Measurements from ENCODE around the gene FFAR1.
"Not testable (repeated sequence)": the region's sequence is repeated elsewhere in the genome, so short reads cannot be mapped to it uniquely, and the experiment has no call there.

FFAR1 gene

DNA sequence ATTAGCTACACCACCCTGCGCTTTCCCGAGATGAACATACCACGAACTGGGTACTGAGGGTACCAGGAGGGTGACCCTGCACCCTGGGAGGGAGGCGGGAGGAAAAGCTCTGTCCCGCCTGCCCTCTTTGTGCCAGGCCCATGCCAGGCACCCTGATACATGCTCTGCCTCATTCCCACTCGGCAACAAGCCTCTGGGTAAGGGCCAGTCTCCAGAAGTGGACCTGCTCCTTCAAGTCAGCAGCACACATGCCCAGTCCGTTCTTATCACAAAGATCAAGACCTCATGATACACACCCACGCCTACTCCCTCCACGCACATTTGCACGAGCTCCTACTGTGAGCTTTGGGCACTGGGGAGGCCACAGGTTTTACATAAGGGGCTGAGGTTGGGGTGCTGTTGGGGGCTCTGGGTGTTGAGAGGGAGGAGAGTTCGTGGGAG is 2.0 kb upstream of the FFAR1 start:
- DNase-seq: no peak

- DNase-seq: peak; percentile 72
Observed at GRCh38 chr19:35346193-35347052, 1.3 kb upstream of the FFAR1 start.

- no peak for DNase-seq
Observed at GRCh38 chr19:35347930-35348298, 212 bp downstream of the FFAR1 start.

DNA sequence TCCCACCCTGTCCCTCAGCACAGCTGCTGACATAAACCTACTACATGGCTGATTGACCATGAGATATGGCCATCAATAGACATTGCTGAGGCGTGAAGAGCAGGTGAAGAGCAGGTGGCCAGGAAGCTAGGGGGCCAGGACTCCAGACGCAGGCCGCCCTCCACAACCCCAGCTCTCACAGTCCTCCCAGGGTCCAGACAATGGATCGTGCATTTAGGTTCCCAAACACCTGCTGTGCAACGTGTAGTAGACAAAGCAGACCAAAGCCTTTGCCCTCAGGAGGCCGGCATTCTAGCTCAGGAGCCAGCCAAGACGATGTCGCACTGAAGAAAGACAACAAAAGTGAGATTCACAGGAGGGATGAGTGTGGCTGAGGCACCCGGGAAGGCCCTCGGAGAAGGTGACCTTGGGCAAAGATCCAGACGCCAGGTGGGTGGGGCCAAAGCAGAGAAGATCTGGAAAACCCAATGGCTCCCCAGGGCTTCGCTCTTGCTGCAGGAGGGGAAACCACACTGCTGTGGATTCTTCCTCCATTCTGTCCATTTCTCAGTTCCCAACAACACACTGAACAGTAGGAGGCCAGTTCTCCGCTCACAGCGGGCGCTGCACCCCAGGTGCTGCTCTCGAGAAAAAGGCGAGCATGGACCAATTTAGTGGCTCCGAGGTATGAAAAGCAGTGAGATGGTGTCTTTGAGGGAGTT is 1.4 kb downstream of the FFAR1 start:
- DNase-seq: no peak

DNA sequence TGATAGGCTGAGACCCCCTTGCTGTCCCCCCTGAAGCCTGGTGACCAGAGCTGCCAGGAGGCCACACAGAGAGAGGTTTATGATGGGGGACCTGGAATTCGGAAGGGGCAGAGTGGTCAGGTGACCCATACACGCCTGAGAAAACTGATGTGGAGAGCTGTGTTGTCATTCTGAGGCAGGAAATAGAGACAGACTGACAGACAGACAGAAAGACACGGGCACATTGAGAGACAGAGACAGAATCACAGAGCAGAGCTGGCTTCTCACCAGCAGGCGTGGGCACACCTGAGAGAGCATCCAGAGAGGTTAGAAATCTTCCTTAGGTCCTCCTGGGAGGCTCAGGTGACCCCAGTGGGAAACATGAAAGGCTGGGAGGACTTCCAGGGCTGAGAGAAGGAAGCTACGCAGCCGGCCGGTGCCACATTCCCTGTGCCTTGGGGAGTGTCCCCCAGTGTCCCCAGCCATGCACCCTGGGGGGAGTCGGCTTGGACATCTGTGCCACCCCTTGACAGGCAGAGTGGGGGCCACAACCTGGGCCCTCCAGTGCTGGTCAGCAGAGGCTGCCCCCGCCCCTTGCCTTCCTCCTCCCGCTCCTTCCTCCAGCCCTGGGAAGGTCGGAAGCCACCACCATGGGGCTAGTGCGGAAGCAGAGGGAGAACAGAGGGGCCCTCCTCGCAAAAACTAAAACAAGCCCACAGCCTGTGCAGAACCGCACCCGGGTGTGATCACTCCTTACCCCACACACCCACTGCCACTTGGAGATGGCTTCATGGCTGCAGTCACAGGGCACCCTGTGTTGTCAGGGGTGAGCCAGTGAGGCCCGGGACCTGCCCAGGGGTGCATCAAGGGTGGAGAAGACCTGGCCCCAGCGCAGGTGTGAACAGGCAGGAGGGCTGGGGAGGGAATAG is 2.2 kb downstream of the FFAR1 start:
- DNase-seq: no peak

GRCh38 chr19:35350591-35350990 is 2.9 kb downstream of the FFAR1 start:
- no peak for DNase-seq

GRCh38 chr19:35351411-35352176 is 3.9 kb downstream of the FFAR1 start:
- no peak for DNase-seq

DNA sequence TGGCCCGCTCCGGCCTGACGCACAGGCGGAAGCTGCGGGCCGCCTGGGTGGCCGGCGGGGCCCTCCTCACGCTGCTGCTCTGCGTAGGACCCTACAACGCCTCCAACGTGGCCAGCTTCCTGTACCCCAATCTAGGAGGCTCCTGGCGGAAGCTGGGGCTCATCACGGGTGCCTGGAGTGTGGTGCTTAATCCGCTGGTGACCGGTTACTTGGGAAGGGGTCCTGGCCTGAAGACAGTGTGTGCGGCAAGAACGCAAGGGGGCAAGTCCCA is 4.4 kb downstream of the FFAR1 start:
- DNase-seq: no peak

GRCh38 chr19:35352448-35353304 is 5.0 kb downstream of the FFAR1 start:
- DNase-seq: peak; percentile 62

DNA sequence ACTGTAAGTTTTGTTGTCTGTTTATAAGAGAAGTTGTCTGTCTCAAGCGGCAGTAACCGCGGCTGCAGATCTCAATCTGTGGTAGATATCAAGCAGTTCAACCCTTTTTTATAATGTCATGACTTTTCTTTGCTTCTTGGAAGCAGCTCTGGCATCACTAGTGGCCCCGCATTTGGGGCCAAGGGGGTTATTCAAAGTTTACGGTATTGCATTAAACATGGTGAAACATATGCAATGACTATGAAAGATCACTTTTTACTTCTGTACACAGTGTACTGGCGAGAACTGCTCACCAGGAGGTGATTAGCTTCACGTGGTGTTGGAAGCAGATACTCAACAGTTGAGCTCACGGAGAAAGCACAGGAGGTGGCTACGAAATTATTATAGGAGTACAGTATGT is 5.9 kb downstream of the FFAR1 start:
- DNase-seq: no peak

DNA sequence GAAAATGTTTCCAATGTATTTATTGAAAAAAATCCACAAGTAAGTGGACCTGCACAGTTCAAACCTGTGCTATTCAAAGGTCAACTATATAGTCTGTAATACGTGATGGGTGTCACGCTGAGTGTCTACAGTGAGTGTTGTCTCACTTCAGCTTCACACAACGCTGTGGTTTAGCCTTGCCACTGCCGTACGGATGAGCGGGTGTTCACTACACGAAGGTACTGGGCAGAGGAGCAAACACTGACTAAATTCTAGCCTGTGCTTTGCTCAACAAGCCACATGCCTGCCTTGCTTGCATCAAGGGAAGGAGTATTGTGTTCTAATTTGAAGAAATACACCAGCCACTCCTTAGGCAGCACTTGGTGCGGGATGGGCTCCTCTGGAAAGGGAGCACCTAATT is 7.2 kb downstream of the FFAR1 start:
- DNase-seq: no peak

DNA sequence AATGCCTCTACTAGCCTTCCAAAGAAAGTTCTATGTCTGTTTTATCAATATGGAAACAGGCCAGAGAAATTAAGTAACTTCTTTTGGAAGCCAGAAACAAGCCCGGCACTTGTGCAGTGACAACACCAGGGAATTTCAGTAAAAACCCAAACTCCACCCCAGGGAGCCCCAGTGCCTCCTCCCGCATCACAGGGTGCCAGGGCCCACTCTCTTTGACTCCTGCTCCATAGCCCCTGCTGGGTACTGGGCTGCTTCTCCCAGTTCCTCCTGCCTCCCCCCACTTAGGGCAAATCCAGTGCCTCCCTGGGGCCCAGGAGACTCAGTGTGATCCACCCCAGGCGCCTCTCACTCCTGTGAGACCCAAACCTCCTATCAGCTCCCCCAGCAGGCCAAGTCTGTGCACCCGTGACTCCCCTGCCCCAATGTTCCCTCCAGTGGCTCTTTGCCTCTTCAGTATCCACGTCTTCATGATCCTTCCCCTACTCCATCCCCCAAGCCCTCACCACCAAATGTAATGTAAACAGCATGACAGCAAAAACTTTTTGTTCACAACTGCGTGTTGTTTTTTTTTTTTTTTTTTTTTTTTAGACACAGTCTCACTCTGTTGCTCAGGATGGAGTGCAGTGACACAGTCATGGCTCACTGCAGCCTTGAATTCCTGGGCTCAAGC is 8.2 kb downstream of the FFAR1 start:
- DNase-seq: no peak

GRCh38 chr19:35357867-35358573 is 10.3 kb downstream of the FFAR1 start, which contains the start of gene FFAR3:
Gene FFAR3, plus strand, starts transcription at chr19:35358460. Its CDS starts 431 bp downstream, at chr19:35358891.
- DNase-seq: no peak

DNA sequence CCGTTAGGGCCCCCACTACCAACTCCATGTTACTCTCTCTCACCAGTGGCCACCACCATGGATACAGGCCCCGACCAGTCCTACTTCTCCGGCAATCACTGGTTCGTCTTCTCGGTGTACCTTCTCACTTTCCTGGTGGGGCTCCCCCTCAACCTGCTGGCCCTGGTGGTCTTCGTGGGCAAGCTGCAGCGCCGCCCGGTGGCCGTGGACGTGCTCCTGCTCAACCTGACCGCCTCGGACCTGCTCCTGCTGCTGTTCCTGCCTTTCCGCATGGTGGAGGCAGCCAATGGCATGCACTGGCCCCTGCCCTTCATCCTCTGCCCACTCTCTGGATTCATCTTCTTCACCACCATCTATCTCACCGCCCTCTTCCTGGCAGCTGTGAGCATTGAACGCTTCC is 11.1 kb downstream of the FFAR1 start:
- not testable (repeated sequence) for DNase-seq

- DNase-seq: not testable (repeated sequence)
Observed at GRCh38 chr19:35359395-35359794, 11.7 kb downstream of the FFAR1 start.

DNA sequence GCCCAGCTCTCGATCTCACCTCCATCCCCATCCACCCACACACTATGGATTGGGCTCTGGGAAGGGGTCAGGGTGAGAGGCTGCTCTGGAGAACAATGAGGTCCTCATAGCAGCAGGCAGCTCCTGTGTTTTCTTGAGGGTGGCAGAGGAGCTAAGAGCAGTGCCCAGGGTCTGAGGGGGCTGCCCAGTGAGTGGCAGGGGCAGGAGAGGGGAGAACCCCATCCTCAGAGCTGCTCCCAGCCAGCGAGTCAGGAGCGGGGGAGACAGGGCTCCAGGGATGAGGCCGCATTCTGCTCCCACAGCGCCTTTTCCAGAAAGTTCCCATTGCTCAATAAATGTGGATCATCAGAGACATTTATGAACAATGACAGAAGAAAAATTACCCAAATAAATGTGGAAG is 12.4 kb downstream of the FFAR1 start:
- not testable (repeated sequence) for DNase-seq

- no peak for DNase-seq
Observed at GRCh38 chr19:35360880-35361420, 13.2 kb downstream of the FFAR1 start.

DNA sequence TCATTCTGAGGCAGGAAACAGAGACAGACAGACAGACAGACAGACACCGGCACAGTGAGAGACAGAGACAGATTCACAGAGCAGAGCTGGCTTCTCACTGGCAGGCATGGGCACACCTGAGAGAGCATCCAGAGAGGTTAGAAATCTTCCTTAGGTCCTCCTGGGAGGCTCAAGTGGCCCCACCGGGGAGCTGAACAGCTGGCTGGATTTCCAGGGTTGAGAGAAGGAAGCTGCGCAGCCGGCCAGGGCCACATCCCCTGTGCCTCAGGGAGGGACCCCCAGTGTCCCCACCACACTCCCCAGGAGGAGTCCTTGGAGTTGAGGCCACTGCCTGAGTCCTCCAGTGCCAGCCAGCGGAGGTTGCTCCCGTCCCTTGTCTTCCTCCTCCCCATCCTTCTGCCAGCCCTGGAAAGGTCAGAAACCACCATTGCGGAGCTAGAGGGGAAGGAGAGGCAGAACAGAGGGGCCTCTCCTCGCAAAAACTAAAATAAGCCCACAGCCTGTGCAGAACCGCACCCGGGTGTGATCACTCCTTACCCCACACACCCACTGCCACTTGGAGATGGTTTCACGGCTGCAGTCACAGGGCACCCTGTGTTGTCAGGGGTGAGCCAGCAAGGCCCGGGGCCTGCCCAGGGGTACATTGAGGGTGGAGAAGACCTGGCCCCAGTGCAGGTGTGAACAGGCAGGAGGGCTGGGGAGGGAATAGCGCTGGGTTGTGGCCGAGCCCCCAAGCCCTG is 14.7 kb downstream of the FFAR1 start:
- no peak for DNase-seq

DNA sequence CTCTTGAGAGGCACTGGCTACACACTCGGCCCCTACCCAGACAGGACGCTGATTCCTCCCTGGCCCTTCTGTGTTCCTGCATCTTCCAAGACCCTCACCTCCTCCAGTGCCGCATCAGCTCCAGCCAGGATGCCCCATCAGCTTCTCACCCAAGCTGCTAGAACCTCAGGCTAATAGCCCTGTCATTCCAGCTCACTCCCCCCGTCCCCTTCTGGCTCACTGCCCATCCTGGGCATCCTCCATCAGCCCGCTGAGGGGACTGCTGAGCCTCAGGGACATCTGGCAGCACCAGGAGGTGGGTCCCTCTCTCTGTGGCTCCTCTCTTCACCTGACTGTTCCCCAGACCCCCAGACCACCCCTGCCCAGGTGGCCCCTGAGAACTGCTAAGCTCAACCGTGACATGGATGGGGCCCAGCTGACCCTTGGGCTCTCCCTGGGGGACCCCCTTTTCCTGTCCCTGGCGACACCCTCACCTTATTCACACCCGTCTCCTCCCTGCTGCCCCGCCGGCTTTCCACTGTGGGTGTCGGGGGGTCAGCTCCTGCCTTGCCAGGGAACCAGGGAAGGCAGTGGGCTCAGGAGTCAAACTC is 15.4 kb downstream of the FFAR1 start:
- no peak for DNase-seq
